LNCAP (cell line): ENCODE measurements around the gene S1PR5.

ENCODE experiments used
- CTCF ChIP-seq: fragments of 450-650 bp; IDR thresholded peaks from 2 replicates; pipeline ENCODE4 v1.5.1; 2017; ENCODE audit warnings: mild to moderate bottlenecking

The S1PR5 gene

DNA sequence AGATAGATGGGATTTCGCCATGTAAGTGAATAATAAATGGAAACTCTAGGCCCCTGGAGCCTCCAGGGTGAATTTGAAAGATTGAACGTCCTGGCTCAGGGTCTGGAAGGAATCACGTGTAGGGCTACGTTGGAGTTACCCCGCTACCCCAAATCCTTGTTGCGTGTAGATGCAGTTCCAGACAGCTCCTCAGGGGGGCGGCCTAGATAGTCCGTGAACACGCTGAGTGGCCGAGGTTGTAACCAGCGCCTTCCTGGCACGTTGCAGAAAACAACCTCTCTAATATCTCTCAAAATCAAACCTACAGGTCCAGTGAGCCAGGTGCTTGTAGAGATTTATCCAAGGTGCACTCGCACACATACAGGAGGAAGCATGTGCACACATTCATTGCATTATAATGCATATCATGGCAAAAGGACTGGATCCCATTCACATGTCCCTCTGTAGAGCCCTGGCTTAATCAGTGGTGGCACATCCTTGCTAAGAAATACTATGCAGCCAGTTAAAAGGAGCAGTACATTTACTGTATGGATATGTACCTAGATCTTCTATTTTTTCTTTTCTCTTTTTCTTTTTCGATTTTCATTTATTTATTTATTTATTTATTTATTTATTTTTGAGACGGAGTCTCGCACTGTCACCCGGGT, 11.5 kb downstream of the S1PR5 start:
- TF ChIP-seq CTCF = peak; percentile 58

- no peak for TF ChIP-seq CTCF
Measured at GRCh38 chr19:10503002-10503789, 14.1 kb downstream of the S1PR5 start, which contains the start of gene KEAP1. Gene KEAP1 (minus strand): TSS chr19:10503356. CDS start chr19:10500033, 3,323 bp downstream.

DNA sequence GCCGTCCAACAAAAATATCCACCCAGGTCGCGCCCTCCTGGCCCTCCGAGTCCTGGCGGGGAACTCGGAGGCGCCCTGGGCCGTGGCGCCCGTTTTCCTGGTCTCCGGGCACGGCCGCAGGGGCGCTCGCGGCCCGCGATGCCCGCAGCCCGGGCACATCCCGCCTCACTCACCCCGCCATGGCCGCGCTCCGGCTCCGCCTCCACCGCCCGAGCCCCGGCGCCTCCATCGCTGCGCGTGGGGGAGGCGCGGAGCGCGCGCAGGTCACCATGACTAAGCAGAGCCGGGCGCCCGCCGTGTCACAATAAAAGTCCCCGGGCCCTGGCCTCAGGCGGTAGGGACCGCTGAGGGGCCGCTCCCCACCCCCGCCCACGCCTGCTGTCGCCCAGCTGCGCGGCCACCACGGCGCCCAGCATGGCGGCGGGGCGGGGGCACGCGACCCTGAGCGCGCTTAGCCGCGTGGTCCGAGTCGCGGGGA, 14.7 kb downstream of the S1PR5 start:
- TF ChIP-seq CTCF = no peak

DNA sequence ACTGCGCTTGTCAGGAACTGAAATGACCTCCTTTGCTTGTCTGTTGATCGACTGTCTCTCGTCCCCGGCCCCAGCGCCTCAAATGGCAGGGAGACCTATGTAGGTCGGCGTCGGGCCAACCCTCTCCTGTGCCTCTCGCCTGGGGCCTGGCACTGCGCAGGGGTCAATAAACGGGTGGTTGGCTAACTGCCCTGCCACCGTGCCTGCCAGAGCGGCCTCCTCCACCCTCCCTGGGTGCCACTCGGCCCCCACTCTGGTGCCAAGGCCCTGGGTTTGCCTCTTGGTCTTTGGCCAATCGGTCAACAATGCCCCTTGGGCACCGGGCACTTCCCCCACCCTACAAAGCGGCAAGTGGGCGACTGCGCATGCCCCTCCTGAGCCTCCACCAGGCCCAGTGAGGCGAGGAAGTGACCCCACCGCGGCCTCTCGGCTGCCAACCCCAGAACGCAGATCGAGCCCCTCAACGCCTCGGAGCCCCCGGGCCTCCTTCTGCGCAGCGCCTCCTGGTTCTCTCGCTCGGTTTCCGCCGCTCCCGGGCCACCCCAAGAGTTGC, 15.2 kb downstream of the S1PR5 start:
- no peak for TF ChIP-seq CTCF

DNA sequence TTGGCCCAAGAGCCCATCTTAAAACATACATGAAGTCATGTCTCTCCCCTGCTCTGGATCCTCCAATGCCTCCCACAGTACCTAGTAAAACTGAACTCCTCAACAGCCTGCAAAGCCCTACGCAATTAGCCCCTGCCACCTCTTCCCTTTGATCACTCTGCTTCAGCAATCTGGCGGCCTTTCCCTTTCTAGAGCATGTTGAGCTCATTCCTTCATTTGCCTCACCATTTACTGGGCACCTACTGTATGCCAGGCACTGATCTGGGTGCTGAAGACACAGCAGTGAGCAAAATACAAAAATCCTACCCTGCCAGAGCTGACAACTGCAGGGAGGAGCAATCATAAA, 17.0 kb downstream of the S1PR5 start:
- TF ChIP-seq CTCF = no peak

- no peak for TF ChIP-seq CTCF
Measured at GRCh38 chr19:10499550-10500246, 17.5 kb downstream of the S1PR5 start.

GRCh38 chr19:10497371-10497770, 19.9 kb downstream of the S1PR5 start:
- no peak for TF ChIP-seq CTCF
